ENCODE data around the gene CHPF.

The CHPF gene

GRCh38 chr2:219536425-219536824, 7.2 kb downstream of the CHPF start:
- no peak for FAIRE-seq
- DNase-seq (ENCODE audit: insufficient read length), result no peak
- TF ChIP-seq POLR2AphosphoS5 (IDR thresholded peaks at IDR 0.05; ENCODE audit: low read depth, low read length) (no peak), POLR2A (IDR thresholded peaks at IDR 0.05; ENCODE audit: low read depth, low read length) (no peak), TAF1 (IDR thresholded peaks at IDR 0.05; ENCODE audit: borderline replicate concordance, low read depth, low read length) (no peak)

- no peak for TF ChIP-seq TAF1 (IDR thresholded peaks at IDR 0.05; ENCODE audit: borderline replicate concordance, low read depth, low read length)
- TF ChIP-seq POLR2A (IDR thresholded peaks at IDR 0.05; ENCODE audit: low read depth, low read length), result no peak
- TF ChIP-seq POLR2AphosphoS5 (IDR thresholded peaks at IDR 0.05; ENCODE audit: low read depth, low read length), result no peak
- no peak for FAIRE-seq
- no peak for DNase-seq (ENCODE audit: insufficient read length)
These were observed 9.5 kb downstream of the CHPF start for GRCh38 chr2:219533930-219534661.

DNA sequence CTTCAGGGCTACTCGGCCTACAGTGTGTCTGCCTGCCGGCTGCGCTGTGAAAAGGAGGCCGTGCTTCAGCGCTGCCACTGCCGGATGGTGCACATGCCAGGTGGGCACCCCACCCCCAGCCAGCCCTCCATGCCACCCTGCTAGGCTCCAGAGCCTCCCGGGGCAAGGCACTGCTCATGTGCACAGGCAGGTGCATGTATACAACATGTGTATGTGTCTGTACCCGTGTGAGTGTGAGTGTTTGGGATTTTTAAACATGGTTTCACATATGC, 11.3 kb downstream of the CHPF start:
- no peak for DNase-seq (ENCODE audit: insufficient read length)
- no peak for TF ChIP-seq TAF1 (IDR thresholded peaks at IDR 0.05; ENCODE audit: borderline replicate concordance, low read depth, low read length)
- no peak for TF ChIP-seq POLR2A (IDR thresholded peaks at IDR 0.05; ENCODE audit: low read depth, low read length)
- TF ChIP-seq POLR2AphosphoS5 (IDR thresholded peaks at IDR 0.05; ENCODE audit: low read depth, low read length), result no peak
- FAIRE-seq, result no peak

GRCh38 chr2:219531639-219532377, 11.8 kb downstream of the CHPF start:
- no peak for FAIRE-seq
- TF ChIP-seq TAF1 (IDR thresholded peaks at IDR 0.05; ENCODE audit: borderline replicate concordance, low read depth, low read length) (no peak), POLR2AphosphoS5 (IDR thresholded peaks at IDR 0.05; ENCODE audit: low read depth, low read length) (no peak), POLR2A (IDR thresholded peaks at IDR 0.05; ENCODE audit: low read depth, low read length) (no peak)
- no peak for DNase-seq (ENCODE audit: insufficient read length)

DNA sequence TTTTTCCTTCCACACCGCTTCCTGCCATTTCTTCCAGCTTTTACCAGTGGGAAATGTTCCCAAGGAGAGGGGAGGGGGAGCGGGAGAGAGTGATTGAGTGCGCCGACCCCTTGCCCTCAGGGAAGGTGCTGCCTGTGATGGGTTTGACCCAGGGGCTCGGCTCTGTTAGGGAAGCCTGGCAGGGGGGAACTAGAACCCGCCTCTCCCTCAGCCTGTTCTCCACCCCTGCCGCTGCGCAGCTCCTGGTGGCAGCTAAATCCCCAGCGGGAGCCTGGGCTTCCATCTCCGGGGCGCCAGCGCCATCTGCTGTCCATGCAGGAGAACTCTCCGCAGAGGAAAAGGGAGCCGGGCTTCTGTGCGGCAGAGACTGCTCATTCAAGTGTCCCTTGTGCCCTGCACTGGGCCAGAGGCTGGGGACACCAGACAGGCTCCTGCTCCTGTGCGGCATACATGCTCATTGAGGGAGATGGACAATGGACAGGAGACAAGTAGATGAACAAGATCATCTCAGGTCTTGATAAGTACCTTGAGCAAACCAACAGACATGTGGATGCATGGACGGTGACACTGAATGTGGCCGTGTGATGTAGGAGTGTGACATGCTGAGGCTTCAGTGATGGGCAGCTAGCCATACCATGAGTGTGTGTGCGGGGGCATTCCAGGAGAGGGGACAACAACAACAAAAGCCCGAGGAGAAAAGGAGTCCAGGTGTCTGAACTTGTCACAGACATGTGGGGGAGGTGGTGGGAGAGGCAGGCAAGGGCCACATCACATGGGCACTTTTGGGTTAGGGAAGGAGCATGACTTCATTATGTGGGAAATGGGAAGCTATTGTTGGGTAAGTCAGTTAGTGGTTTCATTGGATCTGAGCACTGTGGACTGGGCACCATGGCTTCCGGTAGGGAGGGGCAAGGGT, 13.3 kb downstream of the CHPF start:
- DNase-seq (ENCODE audit: insufficient read length), result peak; percentile 95
- peak; percentile 67 for FAIRE-seq
- no peak for TF ChIP-seq TAF1 (IDR thresholded peaks at IDR 0.05; ENCODE audit: borderline replicate concordance, low read depth, low read length)
- TF ChIP-seq POLR2A (IDR thresholded peaks at IDR 0.05; ENCODE audit: low read depth, low read length), result no peak
- no peak for TF ChIP-seq POLR2AphosphoS5 (IDR thresholded peaks at IDR 0.05; ENCODE audit: low read depth, low read length)

DNA sequence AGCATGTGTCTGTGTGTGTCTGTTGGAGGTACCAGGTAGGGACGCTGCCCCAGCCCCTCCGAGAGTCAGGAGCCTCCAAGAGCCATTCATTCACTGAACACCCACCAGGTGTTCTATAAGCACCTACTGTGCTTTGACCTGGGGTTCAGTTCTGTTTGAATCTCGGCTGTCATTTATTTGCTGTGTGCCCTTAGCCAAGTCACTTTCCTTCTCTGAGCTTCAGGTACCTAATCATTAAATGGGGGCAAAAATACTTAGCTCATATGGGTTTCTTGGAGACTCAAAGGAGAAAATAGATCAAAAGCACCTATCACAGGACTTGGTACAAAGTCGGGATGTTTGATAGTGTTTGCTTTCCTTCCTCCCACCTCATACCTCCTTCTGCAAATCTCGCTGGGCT, 16.1 kb downstream of the CHPF start:
- no peak for FAIRE-seq
- TF ChIP-seq POLR2A (IDR thresholded peaks at IDR 0.05; ENCODE audit: low read depth, low read length), result no peak
- no peak for TF ChIP-seq TAF1 (IDR thresholded peaks at IDR 0.05; ENCODE audit: borderline replicate concordance, low read depth, low read length)
- no peak for DNase-seq (ENCODE audit: insufficient read length)

DNA sequence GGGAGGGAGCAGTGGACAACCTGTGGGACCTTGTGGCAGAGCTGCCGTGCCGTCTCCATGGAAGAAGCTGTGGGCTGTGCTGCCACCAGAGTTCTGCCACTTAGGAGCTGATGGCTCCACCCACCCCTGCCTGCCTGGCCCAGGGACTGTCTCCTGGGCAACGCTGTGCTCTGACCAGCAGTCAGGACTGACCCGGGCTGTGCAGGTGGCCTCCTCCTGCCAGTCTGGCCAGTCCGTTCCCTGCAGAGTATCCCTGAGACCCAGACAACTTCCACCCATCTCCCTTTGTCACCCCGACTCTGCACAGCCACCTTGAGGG, 16.6 kb downstream of the CHPF start:
- no peak for FAIRE-seq
- DNase-seq (ENCODE audit: insufficient read length), result no peak
- TF ChIP-seq POLR2AphosphoS5 (IDR thresholded peaks at IDR 0.05; ENCODE audit: low read depth, low read length), result no peak
- no peak for TF ChIP-seq POLR2A (IDR thresholded peaks at IDR 0.05; ENCODE audit: low read depth, low read length)
- TF ChIP-seq TAF1 (IDR thresholded peaks at IDR 0.05; ENCODE audit: borderline replicate concordance, low read depth, low read length), result no peak

DNA sequence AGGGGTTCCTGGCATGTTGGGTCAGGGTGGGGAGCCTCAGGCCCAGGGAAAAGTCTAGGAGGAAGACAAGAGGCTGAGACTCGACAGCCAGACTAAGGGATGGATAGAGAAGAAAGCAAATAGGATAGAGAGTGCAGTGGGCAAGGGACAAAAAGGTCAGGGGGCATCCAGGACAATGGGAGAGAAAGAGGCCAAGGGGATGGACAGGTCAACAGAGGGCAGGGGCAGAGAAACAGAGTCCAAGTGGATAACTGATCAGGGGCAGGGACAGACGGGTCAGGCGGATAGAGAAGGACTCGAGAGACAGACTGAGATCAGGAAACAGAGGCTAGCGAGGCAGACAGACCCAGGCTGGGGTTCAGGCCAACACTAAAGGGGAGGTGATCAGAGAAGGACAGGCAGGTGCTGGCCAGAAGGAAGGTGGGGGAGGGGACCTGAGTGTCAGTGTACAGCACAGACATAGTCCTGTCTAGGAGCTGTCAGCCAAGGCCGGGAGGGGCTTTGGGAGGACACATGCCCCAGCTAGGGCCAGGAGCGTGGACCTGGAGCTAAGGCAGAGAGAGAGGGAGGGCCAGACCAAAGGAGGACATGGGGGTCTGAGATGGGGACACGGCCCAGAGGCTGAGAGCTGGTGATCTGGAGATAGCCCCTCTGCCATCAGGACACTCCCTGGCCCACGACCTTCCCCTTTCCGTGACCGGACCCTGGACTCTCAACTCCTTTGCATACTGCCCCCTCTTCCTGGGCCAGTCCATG, 17.1 kb downstream of the CHPF start:
- no peak for TF ChIP-seq TAF1 (IDR thresholded peaks at IDR 0.05; ENCODE audit: borderline replicate concordance, low read depth, low read length)
- TF ChIP-seq POLR2AphosphoS5 (IDR thresholded peaks at IDR 0.05; ENCODE audit: low read depth, low read length), result no peak
- TF ChIP-seq POLR2A (IDR thresholded peaks at IDR 0.05; ENCODE audit: low read depth, low read length), result no peak
- FAIRE-seq, result no peak
- no peak for DNase-seq (ENCODE audit: insufficient read length)

GRCh38 chr2:219525533-219526232, 17.9 kb downstream of the CHPF start:
- no peak for DNase-seq (ENCODE audit: insufficient read length)
- FAIRE-seq, result no peak
- TF ChIP-seq POLR2A (IDR thresholded peaks at IDR 0.05; ENCODE audit: low read depth, low read length) (no peak), POLR2AphosphoS5 (IDR thresholded peaks at IDR 0.05; ENCODE audit: low read depth, low read length) (no peak), TAF1 (IDR thresholded peaks at IDR 0.05; ENCODE audit: borderline replicate concordance, low read depth, low read length) (no peak)

GRCh38 chr2:219524817-219525216, 18.8 kb downstream of the CHPF start:
- DNase-seq (ENCODE audit: insufficient read length), result no peak
- TF ChIP-seq POLR2AphosphoS5 (IDR thresholded peaks at IDR 0.05; ENCODE audit: low read depth, low read length) (no peak), TAF1 (IDR thresholded peaks at IDR 0.05; ENCODE audit: borderline replicate concordance, low read depth, low read length) (no peak), POLR2A (IDR thresholded peaks at IDR 0.05; ENCODE audit: low read depth, low read length) (no peak)
- FAIRE-seq, result no peak
